Stimulated activated CD4-positive, alpha-beta T cell treated with anti-CD3 and anti-CD28 coated beads, TNF-alpha, amount 100 ng/mL, for 48 hours (primary cell): ENCODE data around the gene SH3RF2.
"Not testable (repeated sequence)": the region's sequence is repeated elsewhere in the genome, so short reads cannot be mapped to it uniquely, and the experiment has no call there.

Source experiments
- DNase-seq, 3 donors: peaks; one replicate each; pipeline ENCODE4 v3.0.0-alpha.2; 2020; ENCODE audit warnings: low read depth in 3 of 3

Gene SH3RF2

DNA sequence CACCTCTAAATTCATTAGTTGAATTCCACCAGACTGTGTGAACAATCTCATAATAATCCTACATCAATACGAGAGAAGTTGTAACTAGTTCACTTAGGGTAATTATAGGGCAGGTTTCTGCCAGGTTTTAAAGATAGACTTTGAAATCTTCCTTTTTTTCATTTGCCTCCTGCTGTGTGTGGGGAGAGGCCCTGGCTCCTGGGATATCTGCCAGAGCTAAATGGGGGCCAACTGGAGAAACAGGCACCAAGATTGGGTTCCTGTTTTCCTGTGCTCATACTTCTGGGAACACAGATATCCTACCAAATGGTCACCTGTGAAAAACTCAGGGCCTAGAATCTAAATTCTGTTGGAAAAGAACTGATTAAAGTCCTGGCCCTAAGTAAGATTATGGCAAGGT is 42.3 kb downstream of the SH3RF2 start:
- no peak for DNase-seq

DNA sequence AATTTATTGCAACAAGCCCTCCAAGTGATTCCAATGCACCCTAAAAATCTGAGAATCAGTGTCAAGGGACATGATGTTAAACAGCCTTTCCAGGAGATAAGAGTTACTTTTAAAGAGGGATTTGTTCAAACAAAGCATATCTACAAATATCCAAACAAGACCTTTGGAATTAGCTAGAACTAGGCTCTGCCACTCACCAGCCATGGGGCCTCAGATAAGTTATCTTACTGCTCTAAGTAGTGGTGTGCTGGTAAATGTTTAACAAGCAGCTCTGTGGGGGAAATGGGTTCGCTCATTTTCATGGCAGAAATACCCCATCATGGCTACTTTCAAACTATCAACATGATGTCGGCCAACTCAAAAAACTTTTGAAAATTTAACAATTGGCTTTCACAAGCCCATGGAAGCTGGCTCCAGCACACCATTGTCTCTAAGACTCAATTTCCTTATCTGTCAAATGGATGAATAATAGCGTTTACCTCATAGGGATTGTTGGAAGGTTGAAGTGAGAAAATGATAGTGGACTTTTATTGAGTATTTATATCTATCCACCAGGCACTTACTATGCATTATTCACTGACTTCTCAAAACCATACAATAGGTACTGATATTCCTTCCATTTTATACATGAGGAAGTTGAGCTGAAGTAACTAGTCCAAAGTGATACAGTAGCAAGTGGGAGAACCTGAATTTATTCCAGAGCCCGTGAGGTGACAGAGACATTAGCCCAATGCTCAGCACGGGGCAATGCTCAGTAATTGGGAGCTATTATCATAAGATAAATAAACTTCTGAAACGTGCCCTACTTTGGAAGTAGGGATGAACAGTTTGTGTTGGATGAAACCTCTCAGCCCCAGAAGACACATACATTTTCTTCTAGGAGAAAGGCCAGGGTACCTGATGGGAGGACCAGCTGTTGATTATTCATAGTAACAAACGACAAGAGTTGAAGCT is 43.2 kb downstream of the SH3RF2 start:
- DNase-seq: no peak

DNA sequence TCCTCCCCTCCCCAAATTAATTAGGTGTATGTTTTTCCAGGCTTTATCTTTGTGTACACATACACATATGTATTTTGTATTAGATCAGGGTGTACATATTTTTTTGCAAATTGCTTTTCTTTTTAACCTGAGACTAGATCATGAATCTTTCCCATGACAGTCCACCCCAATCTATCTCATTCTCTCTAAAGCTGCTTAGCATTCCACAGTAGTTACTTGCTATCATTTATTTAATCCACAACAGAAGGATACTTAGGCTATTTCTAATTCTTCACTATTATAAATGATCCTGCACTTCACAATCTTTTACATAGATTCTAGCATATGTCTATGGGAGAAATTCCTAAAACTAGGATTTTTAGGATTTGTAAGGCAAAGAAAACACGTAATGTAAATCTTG is 43.9 kb downstream of the SH3RF2 start:
- DNase-seq: no peak

DNA sequence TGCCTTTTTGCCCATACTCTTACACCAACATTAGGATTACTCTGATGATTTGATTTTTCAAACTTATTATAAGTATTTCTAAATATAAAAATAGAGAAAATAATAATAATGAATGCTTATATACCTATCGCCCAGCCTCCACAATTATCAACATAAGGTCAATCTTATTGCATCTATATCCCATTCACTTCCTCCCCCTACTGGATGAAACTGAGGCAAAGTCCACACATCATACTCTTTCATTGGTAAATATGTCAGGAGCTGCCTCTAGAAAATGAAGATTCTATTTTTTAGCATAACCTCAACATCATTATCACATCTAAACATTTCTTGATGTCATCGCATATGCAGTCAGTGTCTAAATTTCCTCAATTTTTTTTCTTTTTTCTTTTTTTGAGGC is 44.3 kb downstream of the SH3RF2 start:
- DNase-seq: no peak

DNA sequence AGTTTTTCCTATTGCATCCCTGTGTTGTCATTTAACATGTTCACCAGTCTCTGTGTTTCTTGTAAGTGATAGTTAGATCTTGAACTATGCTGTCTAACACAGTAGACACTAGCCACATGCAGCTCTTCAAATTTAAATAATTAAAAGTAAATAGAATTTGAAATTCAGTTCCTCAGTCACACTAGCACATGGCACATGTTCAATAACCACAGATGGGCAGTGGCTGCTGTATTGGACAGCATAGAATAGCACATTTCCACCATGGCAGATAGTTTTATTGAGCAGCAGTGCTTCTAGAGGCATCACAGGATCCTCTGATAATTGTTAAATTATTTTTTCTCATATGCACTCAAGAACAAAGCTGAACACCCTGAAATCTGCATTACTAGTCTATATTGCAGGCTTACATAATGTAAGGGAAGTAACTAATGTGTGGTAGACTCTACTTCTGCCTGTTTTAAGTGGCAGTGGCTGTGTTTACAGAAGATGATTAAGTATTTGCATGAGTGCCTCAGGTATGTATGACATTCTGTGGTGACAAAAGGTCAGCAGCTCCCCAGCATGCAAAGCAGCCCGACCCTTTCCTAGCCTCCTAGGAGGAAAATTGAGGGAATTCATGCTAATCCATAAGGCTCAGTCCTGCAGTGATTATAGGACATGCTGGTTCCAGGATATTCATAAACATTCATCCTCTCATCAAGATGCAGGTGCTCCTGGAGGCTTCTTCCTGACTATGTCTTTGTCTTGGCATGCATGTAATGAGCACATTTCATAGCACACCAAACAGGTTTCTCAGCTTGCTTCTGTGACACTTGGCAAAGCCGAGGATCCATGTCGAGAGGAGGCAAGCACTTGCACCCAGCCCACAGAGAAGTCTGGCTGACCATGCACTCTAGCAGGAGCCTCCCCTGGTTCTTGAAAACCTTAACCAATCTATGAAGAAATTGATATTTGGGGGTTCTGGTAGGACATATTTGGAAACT is 45.5 kb downstream of the SH3RF2 start:
- DNase-seq: no peak

DNA sequence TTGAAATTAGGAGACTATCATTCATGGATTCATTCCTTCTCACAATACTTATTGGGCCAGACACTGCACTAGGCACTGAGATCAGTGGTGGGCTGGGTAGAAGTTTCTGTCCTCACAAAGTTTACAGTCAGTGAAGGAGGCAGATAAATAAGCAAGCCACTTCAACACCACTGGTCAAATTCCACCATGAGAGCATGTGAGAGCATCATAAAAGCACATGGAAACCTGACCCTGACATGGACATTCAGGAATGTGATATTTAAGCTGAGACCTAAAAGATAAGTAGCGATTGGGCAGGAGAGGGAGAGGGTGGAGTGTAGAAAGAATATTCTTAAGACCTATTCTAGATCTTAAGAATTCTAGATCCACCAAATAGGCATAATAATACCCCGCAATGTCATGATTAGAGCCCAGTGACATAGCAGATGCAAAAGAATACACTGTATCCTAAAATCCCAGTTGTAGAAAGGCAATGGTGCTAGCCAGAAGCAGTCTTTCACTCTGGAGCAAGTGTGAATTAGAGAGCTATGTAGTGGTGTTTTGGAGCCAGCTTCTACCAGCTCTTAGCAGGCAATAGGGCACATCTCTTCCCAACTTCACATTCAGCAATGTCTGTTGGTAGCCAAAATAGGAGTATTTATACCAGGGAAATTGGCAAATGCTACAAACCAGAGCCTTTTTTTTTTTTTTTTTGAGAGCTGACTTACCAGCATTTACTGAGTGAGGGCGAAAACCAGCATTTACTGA is 46.4 kb downstream of the SH3RF2 start:
- no peak for DNase-seq

DNA sequence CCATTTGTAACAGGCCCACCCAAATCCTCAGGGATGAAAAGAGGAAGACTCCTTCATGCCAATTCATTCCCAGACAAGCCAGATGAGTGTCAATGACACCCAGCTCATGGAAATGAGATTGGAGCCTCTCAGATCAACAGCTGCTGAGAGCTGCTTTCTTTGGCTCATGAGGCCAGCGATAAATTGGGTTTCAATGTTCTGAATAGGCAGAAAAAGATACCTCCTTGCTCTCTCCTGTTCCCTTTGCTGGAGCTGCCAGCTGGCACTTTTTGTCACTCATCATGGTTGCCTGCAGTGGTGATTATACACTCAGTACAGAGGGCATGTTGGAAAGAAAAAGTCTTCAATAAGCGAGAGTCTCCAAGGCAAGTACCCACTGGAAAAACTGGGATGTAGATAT is 47.1 kb downstream of the SH3RF2 start:
- DNase-seq: no peak

DNA sequence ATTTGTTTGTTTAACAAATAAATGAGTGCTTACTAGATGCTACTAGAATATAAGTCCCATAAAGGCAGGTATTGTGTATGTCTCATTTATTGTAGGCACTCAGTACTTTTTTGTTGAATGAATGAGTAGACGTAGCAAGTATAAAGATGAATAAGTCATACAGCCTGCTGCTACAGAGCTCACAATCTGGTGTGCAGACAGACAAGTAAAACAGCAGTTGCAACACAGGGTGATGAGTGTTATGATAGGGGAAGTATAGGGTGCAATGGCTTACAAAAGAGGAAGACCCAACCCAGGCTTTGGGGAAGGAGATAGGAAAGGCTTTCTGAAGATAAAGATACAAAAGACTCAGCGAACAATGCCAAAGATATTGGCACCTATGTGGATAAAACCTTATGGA is 47.7 kb downstream of the SH3RF2 start:
- no peak for DNase-seq

DNA sequence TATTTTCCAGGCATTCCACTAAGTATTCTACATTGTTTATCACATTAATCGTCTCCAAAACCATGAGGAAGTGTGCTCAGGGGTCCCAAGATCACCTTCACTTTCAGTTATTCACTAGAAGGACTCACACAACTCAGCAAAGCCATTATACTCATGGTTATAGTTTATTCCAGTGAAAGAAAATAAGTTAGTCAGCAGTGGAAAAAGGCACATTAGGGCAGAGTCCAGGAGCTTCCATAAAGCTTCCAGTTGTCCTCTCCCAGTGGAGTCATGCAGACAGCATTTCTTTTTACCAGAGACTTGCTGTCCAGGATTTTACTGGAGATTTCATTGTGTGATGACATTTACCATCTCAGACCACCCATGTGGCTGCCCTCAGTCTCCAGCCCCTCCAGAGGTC is 51.5 kb downstream of the SH3RF2 start:
- DNase-seq: no peak

DNA sequence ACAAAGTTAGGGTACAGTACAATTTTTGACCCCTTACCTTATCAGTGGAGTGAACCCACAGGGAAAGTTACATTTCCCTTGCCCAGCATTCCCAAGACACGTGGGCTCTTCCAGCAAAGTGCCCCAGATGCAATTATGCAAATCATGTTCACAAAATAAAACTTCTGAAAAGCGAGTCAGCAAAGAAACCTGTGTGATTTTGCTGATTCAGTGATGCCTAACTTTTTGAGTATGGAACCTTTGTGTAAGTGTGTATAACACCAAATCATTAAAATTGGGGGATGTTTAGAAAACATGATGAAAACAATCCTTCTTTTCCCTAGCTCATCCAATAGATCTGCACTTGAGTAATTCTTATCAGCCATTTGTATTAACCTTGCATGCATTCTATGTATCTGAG is 52.6 kb downstream of the SH3RF2 start:
- no peak for DNase-seq

DNA sequence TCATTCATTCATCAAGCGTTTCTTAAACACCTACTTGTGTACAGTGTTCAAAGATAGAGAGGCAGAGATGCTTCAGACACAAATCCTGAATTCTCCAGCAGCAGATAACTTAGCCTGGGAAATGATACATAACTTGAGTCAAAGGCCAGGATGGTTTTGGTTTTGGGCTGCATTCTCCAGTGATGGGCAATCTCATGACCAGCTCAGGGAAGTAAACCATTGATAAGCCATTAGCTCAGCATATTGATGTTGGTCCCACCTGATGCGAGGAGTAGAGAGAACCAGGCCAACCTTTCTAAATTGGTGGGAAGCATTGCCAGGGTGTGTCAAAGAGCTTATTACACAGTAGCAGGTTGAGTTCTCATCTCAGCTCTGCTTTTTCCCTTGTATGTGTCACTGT is 53.0 kb downstream of the SH3RF2 start:
- DNase-seq: no peak

DNA sequence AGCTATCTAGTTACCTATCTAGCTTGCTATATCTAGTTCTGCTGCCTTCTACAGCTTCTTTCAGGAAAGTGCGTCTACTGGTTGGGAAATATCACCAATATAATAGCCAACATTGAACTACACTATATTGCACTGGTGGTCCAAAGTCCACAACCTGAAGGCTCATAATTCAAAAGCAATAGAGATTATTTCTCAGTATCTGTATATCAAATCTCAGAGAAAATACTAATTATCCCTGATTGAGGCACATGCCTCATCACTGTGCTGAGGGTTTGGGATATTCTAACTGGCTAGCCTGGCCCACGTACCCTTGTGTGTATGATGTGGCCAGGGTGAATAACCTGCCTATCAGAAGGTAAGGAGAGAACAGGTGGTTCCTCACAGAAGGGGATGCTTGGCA is 53.8 kb downstream of the SH3RF2 start:
- DNase-seq: no peak

DNA sequence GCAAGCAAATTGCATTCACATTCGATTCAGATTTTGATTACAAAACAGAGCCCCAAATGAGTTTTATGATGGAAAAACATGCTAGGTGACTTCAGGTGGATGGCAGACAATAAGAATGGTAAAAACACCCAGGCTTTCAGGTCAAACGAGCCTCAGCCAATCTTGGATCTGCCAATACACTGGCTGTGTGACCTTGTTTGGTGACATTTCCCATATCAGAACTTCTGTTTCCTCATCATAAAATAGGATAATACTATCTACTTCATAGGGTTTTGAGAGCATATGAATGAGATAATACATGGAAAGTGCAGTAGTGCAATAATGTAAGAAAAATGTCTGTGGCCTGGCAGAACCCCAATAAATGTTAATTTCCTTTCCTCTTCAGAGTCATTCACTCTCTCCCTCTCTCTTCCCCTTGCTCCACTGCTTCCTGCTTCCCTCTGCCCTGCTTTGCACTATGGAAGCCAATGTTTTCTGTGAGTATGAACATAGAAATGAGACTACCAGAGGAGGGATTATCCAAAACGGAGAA is 54.7 kb downstream of the SH3RF2 start:
- DNase-seq: no peak

DNA sequence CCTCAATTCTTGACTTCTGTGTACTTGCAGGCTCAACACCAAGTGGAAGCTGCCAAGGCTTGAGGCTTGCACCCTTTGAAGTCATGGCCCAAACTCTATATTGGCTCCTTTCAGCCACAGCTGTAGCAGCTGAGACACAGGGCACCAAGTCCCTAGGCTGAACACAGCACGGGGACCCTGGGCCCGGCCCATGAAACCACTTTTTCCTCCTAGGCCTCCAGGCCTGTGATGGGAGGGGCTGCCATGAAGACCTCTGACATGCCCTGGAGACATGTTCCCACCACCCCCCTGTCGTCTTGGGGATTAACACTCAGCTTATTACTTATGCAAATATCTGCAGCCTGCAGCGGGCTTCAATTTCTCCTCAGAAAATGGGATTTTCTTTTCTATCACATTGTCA is 57.2 kb downstream of the SH3RF2 start:
- DNase-seq: not testable (repeated sequence)

DNA sequence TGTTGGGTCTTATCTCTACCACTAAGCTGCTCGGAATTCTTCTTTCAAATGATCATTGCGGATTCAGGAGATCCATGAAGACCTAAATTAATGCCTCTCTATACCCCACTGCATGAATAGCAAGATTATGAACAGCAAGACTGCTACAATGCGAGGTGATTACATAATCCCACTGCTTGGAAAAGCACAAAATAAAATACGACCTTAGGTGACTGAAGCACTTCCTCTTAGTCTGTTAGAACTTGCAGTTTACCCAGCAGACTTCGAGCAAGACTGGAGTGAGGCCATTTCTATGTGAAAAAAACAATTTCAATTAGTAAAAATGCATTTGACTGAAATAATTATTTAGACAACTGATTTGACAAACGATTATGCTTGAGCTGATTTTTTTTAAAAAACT is 59.8 kb downstream of the SH3RF2 start:
- no peak for DNase-seq

DNA sequence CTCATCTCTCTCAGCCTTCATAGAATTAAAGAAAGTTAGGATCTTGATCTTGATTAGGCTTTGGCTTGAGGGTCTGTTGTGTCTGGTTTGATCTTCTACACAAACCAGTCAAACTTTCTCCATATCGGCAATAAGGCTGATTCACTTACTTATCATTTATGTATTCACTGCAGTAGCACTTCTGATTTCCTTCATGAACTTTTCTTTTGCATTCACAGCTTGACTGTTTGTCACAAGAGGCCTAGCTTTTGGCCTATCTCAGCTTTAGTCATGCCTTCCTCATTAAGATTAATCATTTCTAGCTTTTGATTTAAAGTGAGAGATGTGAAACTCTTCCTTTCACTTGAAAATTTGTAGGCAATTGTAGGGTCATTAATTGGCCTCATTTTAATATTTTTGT is 62.8 kb downstream of the SH3RF2 start:
- no peak for DNase-seq

DNA sequence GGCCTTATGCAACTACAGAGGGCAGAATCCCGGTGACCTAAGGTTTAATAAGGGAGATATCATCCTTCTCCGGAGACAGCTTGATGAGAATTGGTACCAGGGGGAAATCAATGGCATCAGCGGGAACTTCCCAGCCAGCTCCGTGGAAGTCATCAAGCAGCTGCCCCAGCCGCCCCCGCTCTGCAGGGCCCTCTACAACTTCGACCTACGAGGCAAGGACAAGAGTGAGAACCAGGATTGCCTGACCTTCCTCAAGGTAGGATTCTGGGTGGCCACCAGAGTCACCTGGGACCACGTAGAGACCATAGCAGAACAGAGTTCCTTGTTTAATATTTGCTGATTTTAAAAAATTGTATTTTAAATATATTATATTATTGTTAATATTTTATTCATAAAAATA is 63.7 kb downstream of the SH3RF2 start:
- DNase-seq: no peak

DNA sequence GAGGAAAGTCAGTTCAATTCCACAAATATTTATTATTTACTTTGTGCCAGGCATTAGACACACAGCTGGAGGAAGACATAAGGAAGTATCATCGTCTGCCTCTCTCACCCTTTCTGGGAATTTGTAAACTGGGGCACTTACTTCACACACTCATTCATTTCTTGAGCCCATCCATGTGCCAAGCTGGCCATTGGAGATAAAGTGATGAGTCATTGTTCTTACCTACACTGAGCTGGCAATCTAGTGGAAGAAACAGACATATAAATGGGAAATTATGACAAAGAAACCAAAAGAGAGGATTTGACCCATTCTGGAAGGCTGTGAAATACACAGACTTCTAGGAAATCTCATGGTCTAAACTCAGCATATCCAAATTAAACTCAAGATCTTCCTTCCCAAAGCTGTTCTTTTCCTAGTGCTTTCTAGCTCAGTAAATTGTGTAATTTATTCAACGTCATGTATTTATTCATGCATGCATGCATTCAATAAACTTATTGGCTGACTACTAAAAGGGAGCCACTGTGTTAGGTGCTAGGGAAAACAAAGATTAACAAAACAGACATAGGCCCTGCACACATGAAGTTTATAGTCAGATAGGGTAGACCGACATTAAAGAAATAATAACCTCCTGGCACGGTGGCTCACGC is 65.3 kb downstream of the SH3RF2 start:
- DNase-seq: no peak

DNA sequence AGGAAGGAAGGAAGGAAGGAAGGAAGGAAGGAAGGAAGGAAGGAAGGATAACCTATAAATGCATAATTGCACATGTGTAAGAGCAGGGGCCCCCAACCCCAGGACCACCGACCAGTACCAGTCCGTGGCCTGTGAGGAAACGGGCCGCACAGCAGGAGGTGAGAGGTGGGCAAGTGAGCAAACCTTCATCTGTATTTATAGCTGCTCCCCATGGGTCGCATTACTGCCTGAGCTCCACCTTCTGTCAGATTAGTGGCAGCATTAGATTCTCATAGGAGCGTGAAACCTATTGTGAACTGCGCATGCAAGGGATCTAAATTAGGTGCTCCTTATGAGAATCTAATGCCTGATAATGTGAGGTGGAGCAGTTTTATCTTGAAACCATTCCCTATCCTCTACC is 66.1 kb downstream of the SH3RF2 start:
- no peak for DNase-seq

DNA sequence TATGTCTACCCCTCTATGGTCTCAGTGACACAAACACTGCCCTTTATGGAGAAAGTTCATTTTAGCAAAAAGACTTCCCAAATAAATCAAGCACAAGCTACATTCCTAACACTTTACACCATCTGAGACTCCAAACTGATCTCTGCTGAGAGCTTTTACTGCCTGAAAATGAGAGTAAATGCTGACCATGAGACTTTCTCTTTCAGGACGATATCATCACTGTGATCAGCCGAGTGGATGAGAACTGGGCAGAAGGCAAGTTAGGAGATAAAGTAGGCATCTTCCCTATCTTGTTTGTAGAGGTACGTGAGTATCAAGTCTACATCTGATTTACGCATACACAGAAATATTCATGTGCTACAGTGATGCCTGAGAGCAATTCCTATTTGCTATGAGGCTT is 67.5 kb downstream of the SH3RF2 start:
- no peak for DNase-seq

DNA sequence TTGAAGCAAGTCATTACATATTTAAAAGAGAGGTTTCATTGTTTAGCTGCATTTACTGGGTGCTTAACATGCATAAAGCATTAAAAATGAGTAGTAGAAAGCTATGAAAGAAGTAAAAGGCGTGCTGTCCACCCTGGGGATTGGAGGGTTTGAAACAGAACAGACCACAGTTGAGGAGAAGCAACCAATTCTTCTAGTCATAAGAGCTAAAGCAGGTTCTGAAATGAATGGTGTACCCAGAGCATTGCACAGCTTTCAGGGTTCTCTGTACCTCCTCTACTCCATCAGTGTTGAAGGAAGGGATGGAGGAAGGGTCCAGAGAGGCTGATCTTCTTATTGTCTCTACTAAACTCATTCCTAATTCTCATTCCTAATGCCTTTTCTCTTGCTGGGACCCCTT is 68.9 kb downstream of the SH3RF2 start:
- no peak for DNase-seq
